Omental fat pad (tissue), 4 donors: Measurements from ENCODE around the gene TMEM158. TPM values are rescaled to one million over a fixed set of nuclear protein-coding genes. Genes with fewer than 3 reads are reported as not detected.
A peak's percentile ranks its signal among the peaks of the same experiment; 100 is the strongest.

Experiments used
- ATAC-seq: fragments of 150-250 bp; one replicate; pipeline ENCODE4 v1.9.1; 2016; ENCODE audit warnings: mild to moderate bottlenecking, moderate library complexity; ENCODE audit not compliant: low FRiP score
- DNase-seq: peaks from one replicate; pipeline ENCODE4 v3.0.0-alpha.2; 2019; ENCODE audit warnings: low spot score
- CTCF ChIP-seq, 3 donors: fragments of 450-650 bp; IDR thresholded peaks; one replicate each; pipeline ENCODE4 v1.5.1; 2016 to 2017; ENCODE audit warnings: antibody characterized with exemption in 3 of 3, mild to moderate bottlenecking in 3 of 3, moderate library complexity in 2 of 3
- total RNA-seq, 4 donors: library from RNA; depleted of rRNA; stranded (reverse); fragments of >200 nt; gene quantifications; one replicate each; pipeline ENCODE4 v1.1.0, GENCODE V29; 2016

The TMEM158 gene
- total RNA-seq, 4 donors from 2014 or later: 0.44 to 15.0 (median 3.9) TPM; not detected in 1

GRCh38 chr3:45182915-45183871 is 42.9 kb downstream of the TMEM158 start:
- TF ChIP-seq CTCF (IDR thresholded peaks at IDR 0.05): no peak
- DNase-seq: no peak
- peak; percentile 88 for ATAC-seq

GRCh38 chr3:45181496-45181895 is 44.6 kb downstream of the TMEM158 start:
- ATAC-seq (no peak), DNase-seq (no peak)
- TF ChIP-seq CTCF (IDR thresholded peaks at IDR 0.05): no peak

- no peak for ATAC-seq
- no peak for TF ChIP-seq CTCF (IDR thresholded peaks at IDR 0.05)
- no peak for DNase-seq
Measured at GRCh38 chr3:45180899-45181298, 45.2 kb downstream of the TMEM158 start.

- no peak for ATAC-seq
Measured at GRCh38 chr3:45180051-45180450, 46.0 kb downstream of the TMEM158 start.

GRCh38 chr3:45179163-45179562 is 46.9 kb downstream of the TMEM158 start:
- TF ChIP-seq CTCF (IDR thresholded peaks at IDR 0.05): no peak
- DNase-seq (no peak), ATAC-seq (no peak)

More at GRCh38 chr3:45180051-45180450, 46.0 kb downstream of the TMEM158 start:
- no peak for DNase-seq
- TF ChIP-seq CTCF (IDR thresholded peaks at IDR 0.05): no peak

GRCh38 chr3:45178183-45179023 is 47.7 kb downstream of the TMEM158 start:
- DNase-seq (no peak), ATAC-seq (no peak)
- no peak for TF ChIP-seq CTCF (IDR thresholded peaks at IDR 0.05)
